ENCODE results near the gene KLK14. TPM values are rescaled to one million over a fixed set of nuclear protein-coding genes. Genes with fewer than 3 reads are reported as not detected.

KLK14 gene
- total and polyA plus RNA-seq, 2 experiments from 2014 or later, result 0.13 TPM; not detected in 1

GRCh38 chr19:51029718-51030117 lies 53.0 kb downstream of the KLK14 start:
- no peak overlapping the region for H3K4me3 ChIP-seq
- WGBS (ENCODE audit: low lambda C conversion rate, missing lambda C conversion rate), result 94% methylated on average over 2 of the region's 2 CpGs
- no peaks in the 10 kb centered on the region for H3K27me3 ChIP-seq

More at GRCh38 chr19:51029718-51030117, 53.0 kb downstream of the KLK14 start:
- Histone ChIP-seq H3K36me3 (replicated peaks; ENCODE audit: insufficient read depth, low read depth) (no peaks in the 10 kb centered on the region), H4K20me1 (ENCODE audit: insufficient read depth, poor library complexity, severe bottlenecking) (no peaks in the 10 kb centered on the region), H2AFZ (no peak overlapping the region), H3K79me2 (no peaks in the 10 kb centered on the region), H3K4me1 (ENCODE audit: insufficient read depth) (no peaks in the 10 kb centered on the region), H3K4me2 (no peak overlapping the region), H3K27ac (no peak overlapping the region), H3K9me3 (ENCODE audit: low read depth) (no peaks in the 10 kb centered on the region), H3K9me2 (replicated peaks; ENCODE audit: insufficient read depth) (no peaks in the 10 kb centered on the region)
- DNase-seq (ENCODE audit: low spot score), result no peak
- TF ChIP-seq EZH2 (IDR thresholded peaks at IDR 0.05; ENCODE audit: borderline replicate concordance), result no peak
- no peak for TF ChIP-seq EZH2phosphoT487 (IDR thresholded peaks at IDR 0.05; ENCODE audit: low read depth, severe bottlenecking, unreplicated experiment)
- no peak for TF ChIP-seq CTCF (IDR thresholded peaks at IDR 0.05; ENCODE audit: poor library complexity)

Other genes with a start within 250 kb of the KLK14 start
- gene KLK15, start 249.3 kb downstream of the KLK14 start, total RNA-seq, result not detected in 2 replicates
- gene KLK15, start 249.3 kb downstream of the KLK14 start, polyA plus RNA-seq, result not detected in 2 replicates
- gene KLK3, start 228.0 kb downstream of the KLK14 start, total RNA-seq, result not detected in 2 replicates
- 0.60 TPM in 1 of 2 replicates, not detected in the other for gene KLK3, start 228.0 kb downstream of the KLK14 start, polyA plus RNA-seq
- gene KLK2, start 209.4 kb downstream of the KLK14 start, total RNA-seq, result not detected in 2 replicates
- gene KLK2, start 209.4 kb downstream of the KLK14 start, polyA plus RNA-seq, result not detected in 2 replicates
- not detected in 2 replicates for gene KLK4, start 171.5 kb downstream of the KLK14 start, total RNA-seq
- 0.28 and 0.33 TPM in 2 replicates for gene KLK4, start 171.5 kb downstream of the KLK14 start, polyA plus RNA-seq
- gene KLK5, start 129.8 kb downstream of the KLK14 start, total RNA-seq, result not detected in 2 replicates
- gene KLK5, start 129.8 kb downstream of the KLK14 start, polyA plus RNA-seq, result 0.24 TPM in 1 of 2 replicates, not detected in the other
- 1.1 and 2.0 TPM in 2 replicates for gene KLK6, start 113.3 kb downstream of the KLK14 start, total RNA-seq
- 5.4 and 7.6 TPM in 2 replicates for gene KLK6, start 113.3 kb downstream of the KLK14 start, polyA plus RNA-seq
- gene KLK7, start 99.0 kb downstream of the KLK14 start, total RNA-seq, result 0.20 and 3.9 TPM in 2 replicates
- 1.1 and 2.8 TPM in 2 replicates for gene KLK7, start 99.0 kb downstream of the KLK14 start, polyA plus RNA-seq
- 0.16 and 0.87 TPM in 2 replicates for gene KLK8, start 81.3 kb downstream of the KLK14 start, total RNA-seq
- gene KLK8, start 81.3 kb downstream of the KLK14 start, polyA plus RNA-seq, result 5.4 and 9.0 TPM in 2 replicates
- gene KLK10, start 63.2 kb downstream of the KLK14 start, total RNA-seq, result 0.10 and 1.8 TPM in 2 replicates
- 1.3 and 3.4 TPM in 2 replicates for gene KLK10, start 63.2 kb downstream of the KLK14 start, polyA plus RNA-seq
- gene KLK11, start 56.3 kb downstream of the KLK14 start, total RNA-seq, result 1.4 TPM in 1 of 2 replicates, not detected in the other
- gene KLK11, start 56.3 kb downstream of the KLK14 start, polyA plus RNA-seq, result 2.2 and 2.6 TPM in 2 replicates
- gene KLK12, start 47.9 kb downstream of the KLK14 start, total RNA-seq, result 0.80 TPM in 1 of 2 replicates, not detected in the other
- gene KLK12, start 47.9 kb downstream of the KLK14 start, polyA plus RNA-seq, result 2.3 TPM in 1 of 2 replicates, not detected in the other
- 0.36 TPM in 1 of 2 replicates, not detected in the other for gene KLK13, start 17.8 kb downstream of the KLK14 start, total RNA-seq
- 0.52 and 1.0 TPM in 2 replicates for gene KLK13, start 17.8 kb downstream of the KLK14 start, polyA plus RNA-seq
- gene CTU1, start 25.5 kb upstream of the KLK14 start, total RNA-seq, result 6.7 and 7.7 TPM in 2 replicates
- 12.6 and 15.9 TPM in 2 replicates for gene CTU1, start 25.5 kb upstream of the KLK14 start, polyA plus RNA-seq
- 0.20 and 0.77 TPM in 2 replicates for gene SIGLEC9, start 42.0 kb upstream of the KLK14 start, total RNA-seq
- 1.4 and 1.5 TPM in 2 replicates for gene SIGLEC9, start 42.0 kb upstream of the KLK14 start, polyA plus RNA-seq
- 0.53 and 0.84 TPM in 2 replicates for gene SIGLEC7, start 59.4 kb upstream of the KLK14 start, total RNA-seq
- 0.24 and 0.72 TPM in 2 replicates for gene SIGLEC7, start 59.4 kb upstream of the KLK14 start, polyA plus RNA-seq
- 0.23 TPM in 1 of 2 replicates, not detected in the other for gene CD33, start 142.2 kb upstream of the KLK14 start, total RNA-seq
- 0.57 TPM in 1 of 2 replicates, not detected in the other for gene CD33, start 142.2 kb upstream of the KLK14 start, polyA plus RNA-seq
- gene SIGLECL1, start 168.2 kb upstream of the KLK14 start, total RNA-seq, result not detected in 2 replicates
- gene SIGLECL1, start 168.2 kb upstream of the KLK14 start, polyA plus RNA-seq, result not detected in 2 replicates
- 3.9 and 5.0 TPM in 2 replicates for gene IGLON5, start 228.8 kb upstream of the KLK14 start, total RNA-seq
- gene IGLON5, start 228.8 kb upstream of the KLK14 start, polyA plus RNA-seq, result 2.4 and 4.3 TPM in 2 replicates